ENCODE results near the gene INO80D.

INO80D gene

DNA sequence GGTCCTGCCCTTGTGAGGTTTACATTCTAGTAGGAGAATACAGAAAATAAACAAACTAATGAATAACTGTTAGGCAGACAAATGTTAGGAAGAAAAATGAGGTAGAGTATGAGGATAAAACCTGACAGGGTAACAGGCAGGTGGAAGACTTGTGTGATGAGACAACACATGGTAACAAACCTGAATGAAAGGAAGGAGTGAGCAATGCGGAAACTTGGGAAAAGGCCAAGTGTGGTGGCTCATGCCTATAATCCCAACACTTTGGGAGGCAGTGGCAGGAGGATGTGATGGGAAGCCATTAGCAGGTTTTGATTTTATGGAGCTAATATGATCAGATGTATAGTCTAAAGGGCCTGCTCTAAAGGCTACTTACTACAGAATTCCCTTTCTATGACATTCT is 74.2 kb downstream of the INO80D start:
- Histone ChIP-seq H4K8ac (ENCODE audit: low read depth, low read length) (no peak overlapping the region), H3K27me3 (ENCODE audit: insufficient read depth, low read length, poor library complexity) (no peaks in the 10 kb centered on the region), H3K36me3 (ENCODE audit: control insufficient read depth, insufficient read depth, low read length) (no peaks in the 10 kb centered on the region), H2AK5ac (ENCODE audit: low read length) (no peak overlapping the region), H3K9ac (ENCODE audit: low read length) (no peak overlapping the region), H3K4me3 (ENCODE audit: low read length) (no peak overlapping the region), H4K5ac (ENCODE audit: low read length) (no peak overlapping the region), H2BK15ac (replicated peaks; ENCODE audit: low read depth) (no peak overlapping the region), H3K4me2 (ENCODE audit: low read length) (no peak overlapping the region), H3K56ac (ENCODE audit: low read length) (no peak overlapping the region), H2BK5ac (ENCODE audit: low read length) (no peak overlapping the region), H3K79me2 (ENCODE audit: control insufficient read depth, insufficient read depth, low read length) (no peaks in the 10 kb centered on the region), H3K4me1 (ENCODE audit: control insufficient read depth, low read depth, low read length) (no peaks in the 10 kb centered on the region), H3K4ac (ENCODE audit: low read depth, low read length) (no peak overlapping the region), H2BK120ac (ENCODE audit: low read depth, low read length) (no peak overlapping the region), H3K23ac (ENCODE audit: low read length) (no peak overlapping the region), H3K18ac (ENCODE audit: low read length) (no peak overlapping the region), H3K79me1 (ENCODE audit: low read length) (no peaks in the 10 kb centered on the region), H3K27ac (ENCODE audit: low read depth, low read length) (no peak overlapping the region)
- no peak for DNase-seq
- WGBS (ENCODE audit: extremely low coverage, insufficient coverage, low lambda C conversion rate): no CpG with 5 or more reads among the region's 1 CpG

DNA sequence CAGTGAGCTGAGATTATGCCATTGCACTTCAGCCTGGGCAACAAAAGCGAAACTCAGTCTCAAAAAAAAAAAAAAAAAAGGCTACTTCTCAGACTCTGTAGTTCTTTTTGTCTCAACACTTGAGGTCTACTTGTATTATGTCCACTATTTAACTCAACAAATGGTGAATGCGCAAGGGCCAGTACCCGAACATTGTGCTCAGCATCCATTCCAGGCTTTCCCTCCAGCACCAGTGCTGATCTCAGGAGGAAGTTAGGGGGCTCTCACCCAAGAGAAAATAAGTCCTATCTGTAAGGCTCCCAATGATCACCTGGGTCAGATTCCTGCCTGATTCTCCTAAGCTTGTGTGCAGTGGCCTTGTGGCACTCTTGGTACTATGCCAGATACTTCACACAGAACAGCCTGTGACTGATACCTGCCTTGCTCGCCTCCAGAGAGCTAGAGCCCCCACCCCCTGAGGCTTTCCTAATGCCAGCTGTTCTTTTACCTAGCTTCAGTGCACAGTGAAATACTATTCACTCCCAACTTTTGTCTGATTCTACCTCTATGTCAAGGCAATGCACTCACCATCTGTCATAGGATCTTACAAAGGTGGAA is 74.9 kb downstream of the INO80D start:
- Histone ChIP-seq H3K4me2 (ENCODE audit: low read length) (no peak overlapping the region), H3K18ac (ENCODE audit: low read length) (no peak overlapping the region), H3K56ac (ENCODE audit: low read length) (no peak overlapping the region), H3K4me1 (ENCODE audit: control insufficient read depth, low read depth, low read length) (no peaks in the 10 kb centered on the region), H2BK120ac (ENCODE audit: low read depth, low read length) (no peak overlapping the region), H2AK5ac (ENCODE audit: low read length) (no peak overlapping the region), H3K79me2 (ENCODE audit: control insufficient read depth, insufficient read depth, low read length) (no peaks in the 10 kb centered on the region), H3K27ac (ENCODE audit: low read depth, low read length) (no peak overlapping the region), H4K5ac (ENCODE audit: low read length) (no peak overlapping the region), H3K9ac (ENCODE audit: low read length) (no peak overlapping the region), H3K79me1 (ENCODE audit: low read length) (no peaks in the 10 kb centered on the region), H4K8ac (ENCODE audit: low read depth, low read length) (no peak overlapping the region), H3K4ac (ENCODE audit: low read depth, low read length) (no peak overlapping the region), H3K27me3 (ENCODE audit: insufficient read depth, low read length, poor library complexity) (no peaks in the 10 kb centered on the region), H3K36me3 (ENCODE audit: control insufficient read depth, insufficient read depth, low read length) (no peaks in the 10 kb centered on the region), H3K23ac (ENCODE audit: low read length) (no peak overlapping the region), H3K4me3 (ENCODE audit: low read length) (no peak overlapping the region), H2BK15ac (replicated peaks; ENCODE audit: low read depth) (no peak overlapping the region), H2BK5ac (ENCODE audit: low read length) (no peak overlapping the region)
- no peak for DNase-seq
- WGBS (ENCODE audit: extremely low coverage, insufficient coverage, low lambda C conversion rate): no CpG with 5 or more reads among the region's 4 CpGs

DNA sequence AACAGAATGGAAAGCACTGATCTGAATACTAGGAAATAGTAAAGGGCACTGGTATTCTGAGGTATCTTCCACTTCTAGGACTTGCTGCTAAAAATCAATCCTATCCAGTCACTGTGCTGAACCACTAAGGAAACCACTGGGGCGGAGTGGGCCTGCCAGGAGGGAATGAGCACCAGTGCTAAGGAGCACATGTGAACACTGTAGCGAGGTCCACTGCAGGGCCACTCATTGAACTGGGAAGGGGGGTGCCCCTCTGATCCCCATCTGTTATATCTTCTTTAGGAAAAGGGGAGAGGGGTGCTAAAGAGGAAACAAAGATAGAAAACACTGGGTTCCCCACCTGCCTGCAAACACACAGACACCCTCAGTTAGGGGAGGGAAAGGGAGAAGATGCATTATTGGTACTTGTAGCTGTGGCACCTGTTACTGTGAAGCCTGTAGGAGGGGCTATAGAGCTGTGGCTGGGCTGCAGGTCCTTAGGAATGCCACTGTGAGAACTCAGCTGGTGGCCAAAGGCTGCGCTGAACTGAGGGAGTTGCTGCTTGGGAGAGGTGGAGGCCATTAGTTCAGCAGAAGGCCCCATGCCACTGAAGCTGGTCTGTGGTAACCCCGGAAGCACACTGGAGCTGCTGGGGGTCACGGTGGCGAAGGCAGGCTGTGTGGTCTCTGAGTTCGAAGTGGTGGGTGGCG is 81.8 kb downstream of the INO80D start:
- Histone ChIP-seq H3K79me2 (ENCODE audit: control insufficient read depth, insufficient read depth, low read length) (no peaks in the 10 kb centered on the region), H2AK5ac (ENCODE audit: low read length) (no peak overlapping the region), H4K8ac (ENCODE audit: low read depth, low read length) (no peak overlapping the region), H3K4ac (ENCODE audit: low read depth, low read length) (no peak overlapping the region), H3K4me2 (ENCODE audit: low read length) (no peak overlapping the region), H2BK15ac (replicated peaks; ENCODE audit: low read depth) (no peak overlapping the region), H3K36me3 (ENCODE audit: control insufficient read depth, insufficient read depth, low read length) (no peaks in the 10 kb centered on the region), H3K9ac (ENCODE audit: low read length) (no peak overlapping the region), H2BK120ac (ENCODE audit: low read depth, low read length) (no peak overlapping the region), H3K27ac (ENCODE audit: low read depth, low read length) (no peak overlapping the region), H3K23ac (ENCODE audit: low read length) (no peak overlapping the region), H3K18ac (ENCODE audit: low read length) (no peak overlapping the region), H3K4me1 (ENCODE audit: control insufficient read depth, low read depth, low read length) (no peaks in the 10 kb centered on the region), H2BK5ac (ENCODE audit: low read length) (no peak overlapping the region), H4K5ac (ENCODE audit: low read length) (no peak overlapping the region), H3K56ac (ENCODE audit: low read length) (no peak overlapping the region), H3K79me1 (ENCODE audit: low read length) (no peaks in the 10 kb centered on the region), H3K27me3 (ENCODE audit: insufficient read depth, low read length, poor library complexity) (no peaks in the 10 kb centered on the region), H3K4me3 (ENCODE audit: low read length) (no peak overlapping the region)
- no CpG with 5 or more reads among the region's 8 CpGs for WGBS (ENCODE audit: extremely low coverage, insufficient coverage, low lambda C conversion rate)
- DNase-seq: peak; percentile 86

DNA sequence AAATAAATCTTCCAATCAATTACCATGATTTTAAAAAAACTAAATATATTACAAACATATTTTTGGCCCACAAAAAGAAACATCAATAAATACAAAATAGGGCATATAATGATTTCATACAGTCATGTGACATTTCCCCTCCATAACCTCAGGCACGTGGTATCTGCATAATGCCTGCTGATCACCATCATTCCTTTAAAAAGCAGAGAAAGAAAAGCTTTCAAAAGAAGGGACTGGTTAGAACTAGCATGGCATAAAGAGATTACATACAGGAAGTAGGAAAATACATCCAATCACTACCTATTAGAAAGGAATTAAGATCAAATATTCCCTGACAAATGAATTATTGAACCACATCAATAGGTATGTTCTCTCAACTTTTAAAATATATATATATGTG is 83.5 kb downstream of the INO80D start:
- no peak overlapping the region for H3K56ac ChIP-seq (ENCODE audit: low read length)
- no peak overlapping the region for H3K4me3 ChIP-seq (ENCODE audit: low read length)
- H3K4ac ChIP-seq (ENCODE audit: low read depth, low read length): no peak overlapping the region
- no peaks in the 10 kb centered on the region for H3K36me3 ChIP-seq (ENCODE audit: control insufficient read depth, insufficient read depth, low read length)
- no peak overlapping the region for H2BK120ac ChIP-seq (ENCODE audit: low read depth, low read length)
- WGBS (ENCODE audit: extremely low coverage, insufficient coverage, low lambda C conversion rate): no CpG with 5 or more reads among the region's 1 CpG
- no peak overlapping the region for H3K27ac ChIP-seq (ENCODE audit: low read depth, low read length)
- H2BK15ac ChIP-seq (replicated peaks; ENCODE audit: low read depth): no peak overlapping the region
- no peak overlapping the region for H4K5ac ChIP-seq (ENCODE audit: low read length)
- H3K9ac ChIP-seq (ENCODE audit: low read length): no peak overlapping the region
- H3K18ac ChIP-seq (ENCODE audit: low read length): no peak overlapping the region
- H3K23ac ChIP-seq (ENCODE audit: low read length): no peak overlapping the region
- no peak overlapping the region for H4K8ac ChIP-seq (ENCODE audit: low read depth, low read length)
- H3K79me2 ChIP-seq (ENCODE audit: control insufficient read depth, insufficient read depth, low read length): no peaks in the 10 kb centered on the region
- no peak overlapping the region for H2AK5ac ChIP-seq (ENCODE audit: low read length)
- no peak overlapping the region for H3K4me2 ChIP-seq (ENCODE audit: low read length)
- no peaks in the 10 kb centered on the region for H3K79me1 ChIP-seq (ENCODE audit: low read length)
- H2BK5ac ChIP-seq (ENCODE audit: low read length): no peak overlapping the region
- H3K4me1 ChIP-seq (ENCODE audit: control insufficient read depth, low read depth, low read length): no peaks in the 10 kb centered on the region
- no peak for DNase-seq
- H3K27me3 ChIP-seq (ENCODE audit: insufficient read depth, low read length, poor library complexity): no peaks in the 10 kb centered on the region

DNA sequence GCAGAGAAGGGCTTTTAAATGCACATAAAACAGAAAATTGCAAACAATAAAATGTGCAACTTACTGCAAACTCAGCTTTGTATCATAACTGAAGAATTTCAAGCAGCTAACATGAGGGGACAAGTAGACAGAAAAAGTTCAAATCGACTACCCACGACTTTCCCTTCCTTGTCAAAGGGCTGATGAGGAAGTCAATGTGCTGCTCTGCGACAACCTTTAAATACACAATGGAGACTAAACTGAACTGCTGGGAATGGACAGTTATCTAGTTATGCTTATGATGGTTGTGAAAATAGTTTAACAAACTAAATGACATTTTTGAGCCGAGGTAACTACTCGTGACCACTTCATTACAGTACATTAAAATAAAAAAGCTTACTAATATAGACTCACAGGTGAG is 84.1 kb downstream of the INO80D start:
- Histone ChIP-seq H3K4ac (ENCODE audit: low read depth, low read length) (no peak overlapping the region), H3K9ac (ENCODE audit: low read length) (no peak overlapping the region), H4K8ac (ENCODE audit: low read depth, low read length) (no peak overlapping the region), H3K79me2 (ENCODE audit: control insufficient read depth, insufficient read depth, low read length) (no peaks in the 10 kb centered on the region), H3K27me3 (ENCODE audit: insufficient read depth, low read length, poor library complexity) (no peaks in the 10 kb centered on the region), H2AK5ac (ENCODE audit: low read length) (no peak overlapping the region), H3K27ac (ENCODE audit: low read depth, low read length) (no peak overlapping the region), H3K36me3 (ENCODE audit: control insufficient read depth, insufficient read depth, low read length) (no peaks in the 10 kb centered on the region), H3K4me3 (ENCODE audit: low read length) (no peak overlapping the region), H2BK15ac (replicated peaks; ENCODE audit: low read depth) (no peak overlapping the region), H3K56ac (ENCODE audit: low read length) (no peak overlapping the region), H3K79me1 (ENCODE audit: low read length) (no peaks in the 10 kb centered on the region), H3K4me2 (ENCODE audit: low read length) (no peak overlapping the region), H2BK120ac (ENCODE audit: low read depth, low read length) (no peak overlapping the region), H2BK5ac (ENCODE audit: low read length) (no peak overlapping the region), H4K5ac (ENCODE audit: low read length) (no peak overlapping the region), H3K23ac (ENCODE audit: low read length) (no peak overlapping the region), H3K18ac (ENCODE audit: low read length) (no peak overlapping the region), H3K4me1 (ENCODE audit: control insufficient read depth, low read depth, low read length) (no peaks in the 10 kb centered on the region)
- no peak for DNase-seq
- no CpG with 5 or more reads among the region's 5 CpGs for WGBS (ENCODE audit: extremely low coverage, insufficient coverage, low lambda C conversion rate)

DNA sequence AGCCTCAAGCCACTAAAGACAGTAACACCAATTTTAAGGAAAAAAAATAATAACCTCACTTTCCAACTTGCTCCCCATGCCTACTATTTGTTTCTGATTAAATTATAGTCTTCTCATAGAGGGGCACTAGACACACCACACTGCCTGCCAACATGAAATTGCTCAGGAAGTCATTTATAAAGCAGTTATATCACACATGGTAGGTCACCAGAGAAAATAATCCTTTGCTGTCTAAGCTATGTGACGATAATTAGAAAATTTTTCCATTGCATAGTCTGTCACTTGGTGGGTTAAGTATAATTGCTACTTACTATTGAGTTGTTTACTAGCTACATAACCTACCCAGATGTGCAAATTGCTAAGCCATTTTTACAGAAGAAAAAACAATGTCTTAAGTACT is 85.2 kb downstream of the INO80D start:
- Histone ChIP-seq H3K27ac (ENCODE audit: low read depth, low read length) (no peak overlapping the region), H3K9ac (ENCODE audit: low read length) (no peak overlapping the region), H3K18ac (ENCODE audit: low read length) (no peak overlapping the region), H2AK5ac (ENCODE audit: low read length) (no peak overlapping the region), H2BK120ac (ENCODE audit: low read depth, low read length) (no peak overlapping the region), H3K36me3 (ENCODE audit: control insufficient read depth, insufficient read depth, low read length) (no peaks in the 10 kb centered on the region), H3K4me1 (ENCODE audit: control insufficient read depth, low read depth, low read length) (no peaks in the 10 kb centered on the region), H3K4me2 (ENCODE audit: low read length) (no peak overlapping the region), H2BK15ac (replicated peaks; ENCODE audit: low read depth) (no peak overlapping the region), H3K27me3 (ENCODE audit: insufficient read depth, low read length, poor library complexity) (no peaks in the 10 kb centered on the region), H3K79me1 (ENCODE audit: low read length) (no peaks in the 10 kb centered on the region), H3K4ac (ENCODE audit: low read depth, low read length) (no peak overlapping the region), H3K79me2 (ENCODE audit: control insufficient read depth, insufficient read depth, low read length) (no peaks in the 10 kb centered on the region), H2BK5ac (ENCODE audit: low read length) (no peak overlapping the region), H3K56ac (ENCODE audit: low read length) (no peak overlapping the region), H3K23ac (ENCODE audit: low read length) (no peak overlapping the region), H4K8ac (ENCODE audit: low read depth, low read length) (no peak overlapping the region), H3K4me3 (ENCODE audit: low read length) (no peak overlapping the region), H4K5ac (ENCODE audit: low read length) (no peak overlapping the region)
- DNase-seq: no peak
- WGBS (ENCODE audit: extremely low coverage, insufficient coverage, low lambda C conversion rate): no CpG with 5 or more reads among the region's 1 CpG
